ENCODE data around the gene PIP5K1C.

PIP5K1C gene

GRCh38 chr19:3693025-3693925 is 7.0 kb downstream of the PIP5K1C start:
- DNase-seq: no peak

- DNase-seq: no peak
These were observed 7.9 kb downstream of the PIP5K1C start for GRCh38 chr19:3692141-3693024.

- DNase-seq: no peak
These were observed 8.5 kb downstream of the PIP5K1C start for GRCh38 chr19:3691726-3692125.

GRCh38 chr19:3691372-3691716 is 8.9 kb downstream of the PIP5K1C start:
- DNase-seq: no peak

GRCh38 chr19:3690551-3691371 is 9.5 kb downstream of the PIP5K1C start:
- no peak for DNase-seq

GRCh38 chr19:3687774-3688706 is 12.2 kb downstream of the PIP5K1C start:
- no peak for DNase-seq

GRCh38 chr19:3687393-3687773 is 12.9 kb downstream of the PIP5K1C start:
- DNase-seq: no peak

GRCh38 chr19:3684817-3685410 is 15.4 kb downstream of the PIP5K1C start:
- DNase-seq: no peak

GRCh38 chr19:3684054-3684816 is 16.0 kb downstream of the PIP5K1C start:
- DNase-seq: no peak

- no peak for DNase-seq
These were observed 16.7 kb downstream of the PIP5K1C start for GRCh38 chr19:3683405-3684053.

GRCh38 chr19:3682741-3683404 is 17.4 kb downstream of the PIP5K1C start:
- no peak for DNase-seq

- DNase-seq: no peak
These were observed 18.0 kb downstream of the PIP5K1C start for GRCh38 chr19:3682286-3682685.

- no peak for DNase-seq
These were observed 19.3 kb downstream of the PIP5K1C start for GRCh38 chr19:3680939-3681338.

GRCh38 chr19:3679581-3679980 is 20.7 kb downstream of the PIP5K1C start:
- no peak for DNase-seq

GRCh38 chr19:3679138-3679537 is 21.1 kb downstream of the PIP5K1C start:
- DNase-seq: no peak

- no peak for DNase-seq
These were observed 22.1 kb downstream of the PIP5K1C start for GRCh38 chr19:3678188-3678587.

- no peak for DNase-seq
These were observed 25.3 kb downstream of the PIP5K1C start for GRCh38 chr19:3674784-3675543.

GRCh38 chr19:3673506-3674439 is 26.5 kb downstream of the PIP5K1C start:
- DNase-seq: no peak
